ENCODE measurements around the gene CNIH2.

Gene CNIH2

DNA sequence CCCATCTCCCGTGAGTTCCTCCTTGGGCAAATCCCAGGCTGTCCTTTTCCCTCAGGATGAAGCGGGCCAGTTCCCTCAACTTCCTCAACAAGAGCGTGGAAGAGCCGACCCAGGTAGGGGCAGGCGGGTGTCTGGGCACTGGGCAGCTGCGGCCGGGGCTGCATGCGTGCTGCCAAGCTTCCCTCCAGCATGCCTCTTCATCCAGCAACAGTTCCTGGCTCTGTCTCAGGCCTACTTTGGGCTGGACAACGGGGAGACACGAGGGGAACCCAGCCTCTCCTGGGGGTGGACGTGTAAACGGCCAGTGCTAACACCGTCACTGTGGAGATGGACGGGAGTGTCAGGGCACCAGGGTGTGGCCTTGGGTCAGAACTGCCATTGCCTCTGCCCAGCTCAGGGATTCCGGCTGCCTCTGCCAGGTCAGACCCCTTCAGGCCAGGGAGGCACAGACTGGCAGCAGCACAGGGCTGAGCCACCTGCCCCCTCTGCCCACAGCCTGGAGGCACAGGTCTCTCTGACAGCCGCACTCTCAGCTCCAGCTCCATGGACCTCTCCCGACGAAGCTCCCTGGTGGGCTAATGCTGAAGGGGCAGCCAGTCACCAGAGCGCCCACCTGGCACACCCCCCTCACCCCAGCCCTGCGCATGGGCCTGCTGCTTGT, 11.5 kb upstream of the CNIH2 start:
- TF ChIP-seq CTCF (conservative IDR thresholded peaks at IDR 0.05; ENCODE audit: low read length) (no peak), EZH2phosphoT487 (IDR thresholded peaks at IDR 0.05; ENCODE audit: borderline replicate concordance) (no peak)
- H3K36me3 ChIP-seq (ENCODE audit: insufficient read depth, low read length): peaks cover 29% of the 10 kb centered on the region; the same call in 1 of the 2 replicates

DNA sequence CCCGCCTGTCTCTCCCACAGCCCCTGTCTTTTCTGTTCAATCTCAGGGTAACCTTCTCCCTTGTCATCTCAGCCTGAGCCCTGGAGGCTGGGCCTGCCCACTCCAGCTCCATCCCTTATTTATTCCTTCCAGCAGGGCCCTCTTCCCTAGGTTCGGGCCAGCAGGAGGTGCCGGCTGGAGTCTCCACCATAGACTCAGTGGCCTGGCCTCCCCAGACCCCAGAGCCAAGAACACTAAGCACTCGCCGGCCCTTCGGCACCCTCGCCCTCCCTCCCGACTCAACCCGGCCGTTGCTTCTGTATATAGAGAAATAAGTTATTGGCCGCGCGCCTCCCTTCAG, 11.0 kb upstream of the CNIH2 start:
- no peak overlapping the region for H3K4me3 ChIP-seq (ENCODE audit: low read length, poor library complexity, severe bottlenecking)
- H3K9ac ChIP-seq (ENCODE audit: low read depth, low read length, poor library complexity, severe bottlenecking): no peak overlapping the region
- no peaks in the 10 kb centered on the region for H3K9me3 ChIP-seq (ENCODE audit: insufficient read depth, low read depth, low read length)
- H3K4me2 ChIP-seq (ENCODE audit: low read depth, low read length, poor library complexity, severe bottlenecking): peak overlapping the region; percentile 88
- peaks cover 28% of the 10 kb centered on the region; the same call in 1 of the 2 replicates for H3K36me3 ChIP-seq (ENCODE audit: insufficient read depth, low read length)
- no peaks in the 10 kb centered on the region for H3F3A ChIP-seq (ENCODE audit: low read depth)
- H3K27me3 ChIP-seq (ENCODE audit: insufficient read depth, low read length, poor library complexity, severe bottlenecking): no peaks in the 10 kb centered on the region
- peaks cover 31% of the 10 kb centered on the region for H3K79me2 ChIP-seq (ENCODE audit: insufficient read depth, low read length)
- H3K9me2 ChIP-seq (replicated peaks; ENCODE audit: low read depth, low read length): no peaks in the 10 kb centered on the region
- peaks cover 22% of the 10 kb centered on the region for H4K20me1 ChIP-seq (ENCODE audit: insufficient read depth, low read length, poor library complexity, severe bottlenecking)
- TF ChIP-seq CTCF (conservative IDR thresholded peaks at IDR 0.05; ENCODE audit: low read length) (no peak), EZH2phosphoT487 (IDR thresholded peaks at IDR 0.05; ENCODE audit: borderline replicate concordance) (no peak)
- no peak overlapping the region for H2AFZ ChIP-seq (ENCODE audit: low read length)
- H3K4me1 ChIP-seq (ENCODE audit: insufficient read depth, low read length, poor library complexity, severe bottlenecking): peaks cover 32% of the 10 kb centered on the region

More for the DNA sequence above, 11.5 kb upstream of the CNIH2 start:
- H3K9me2 ChIP-seq (replicated peaks; ENCODE audit: low read depth, low read length): no peaks in the 10 kb centered on the region
- no peaks in the 10 kb centered on the region for H3K27me3 ChIP-seq (ENCODE audit: insufficient read depth, low read length, poor library complexity, severe bottlenecking)
- H3K79me2 ChIP-seq (ENCODE audit: insufficient read depth, low read length): peaks cover 26% of the 10 kb centered on the region
- no peak overlapping the region for H3K9ac ChIP-seq (ENCODE audit: low read depth, low read length, poor library complexity, severe bottlenecking)
- no peaks in the 10 kb centered on the region for H3F3A ChIP-seq (ENCODE audit: low read depth)
- no peak overlapping the region for H2AFZ ChIP-seq (ENCODE audit: low read length)
- no peak overlapping the region for H3K4me3 ChIP-seq (ENCODE audit: low read length, poor library complexity, severe bottlenecking)
- no peaks in the 10 kb centered on the region for H3K9me3 ChIP-seq (ENCODE audit: insufficient read depth, low read depth, low read length)
- peaks cover 27% of the 10 kb centered on the region for H3K4me1 ChIP-seq (ENCODE audit: insufficient read depth, low read length, poor library complexity, severe bottlenecking)
- no peak overlapping the region for H3K4me2 ChIP-seq (ENCODE audit: low read depth, low read length, poor library complexity, severe bottlenecking)
- H4K20me1 ChIP-seq (ENCODE audit: insufficient read depth, low read length, poor library complexity, severe bottlenecking): peaks cover 22% of the 10 kb centered on the region

DNA sequence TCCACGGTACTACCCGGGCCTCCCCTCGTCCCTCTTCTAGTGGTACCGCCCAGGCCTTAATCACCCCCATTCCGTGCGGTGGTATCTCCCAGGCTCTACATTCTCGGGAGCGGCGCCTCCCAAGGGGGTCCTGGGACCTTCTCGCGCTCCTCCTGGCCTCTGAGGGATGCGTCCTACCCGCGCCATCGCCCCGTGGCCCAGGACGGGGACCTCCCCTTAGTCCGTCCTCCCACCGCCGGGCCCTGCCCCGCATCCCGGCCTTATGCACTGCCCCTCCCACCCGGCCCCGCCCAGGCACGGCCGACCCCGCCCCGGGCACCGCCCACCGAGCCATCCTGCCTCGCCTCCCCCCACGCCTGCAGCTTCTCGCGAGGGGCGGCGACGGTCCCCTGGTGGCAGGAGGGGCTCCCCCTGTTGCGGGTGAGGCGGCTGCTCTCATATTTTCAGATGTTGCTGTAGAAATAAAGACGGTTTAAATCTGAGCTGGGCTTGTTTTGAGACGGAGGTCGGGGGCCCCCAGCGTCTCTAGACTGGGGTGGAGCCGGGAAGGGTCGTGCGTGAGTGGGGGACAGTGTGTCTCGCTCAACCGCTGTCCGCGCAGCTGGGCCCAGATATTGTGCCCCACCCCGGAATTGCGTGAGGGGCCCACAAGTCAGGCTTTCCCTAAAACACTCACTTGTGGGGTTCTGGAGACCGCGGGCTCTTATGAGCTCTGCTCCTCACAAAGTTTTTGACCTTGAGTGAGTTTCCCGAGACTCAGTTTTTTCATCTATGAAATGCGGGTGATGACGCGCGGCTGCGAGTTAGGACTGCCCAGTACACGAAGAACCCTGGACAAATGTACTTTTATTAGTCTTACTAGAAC, 10.4 kb upstream of the CNIH2 start:
- no peaks in the 10 kb centered on the region for H3K9me3 ChIP-seq (ENCODE audit: insufficient read depth, low read depth, low read length)
- H3K79me2 ChIP-seq (ENCODE audit: insufficient read depth, low read length): peaks cover 36% of the 10 kb centered on the region
- no peaks in the 10 kb centered on the region for H3K27me3 ChIP-seq (ENCODE audit: insufficient read depth, low read length, poor library complexity, severe bottlenecking)
- peak overlapping the region; percentile 96 for H3K4me3 ChIP-seq (ENCODE audit: low read length, poor library complexity, severe bottlenecking)
- no peak for TF ChIP-seq EZH2phosphoT487 (IDR thresholded peaks at IDR 0.05; ENCODE audit: borderline replicate concordance)
- no peaks in the 10 kb centered on the region for H3K9me2 ChIP-seq (replicated peaks; ENCODE audit: low read depth, low read length)
- H3K4me2 ChIP-seq (ENCODE audit: low read depth, low read length, poor library complexity, severe bottlenecking): peak overlapping the region; percentile 88
- peaks cover 38% of the 10 kb centered on the region for H3K4me1 ChIP-seq (ENCODE audit: insufficient read depth, low read length, poor library complexity, severe bottlenecking)
- peak overlapping the region; percentile 96 for H3K9ac ChIP-seq (ENCODE audit: low read depth, low read length, poor library complexity, severe bottlenecking)
- H2AFZ ChIP-seq (ENCODE audit: low read length): peak overlapping the region; percentile 87
- H4K20me1 ChIP-seq (ENCODE audit: insufficient read depth, low read length, poor library complexity, severe bottlenecking): peaks cover 22% of the 10 kb centered on the region
- H3K36me3 ChIP-seq (ENCODE audit: insufficient read depth, low read length): peaks cover 29% of the 10 kb centered on the region; the same call in 1 of the 2 replicates
- H3F3A ChIP-seq (ENCODE audit: low read depth): no peaks in the 10 kb centered on the region

Measured in Loucy (cell line).